H1 (cell line): Measurements from ENCODE around the gene MDM1. TPM values are rescaled to one million over a fixed set of nuclear protein-coding genes. Genes with fewer than 3 reads are reported as not detected.

Experiments
- CTCF ChIA-PET: fragments of 300-600 bp; sonication (Branson Sonifier 250); formaldehyde crosslinking; loops from one replicate; lab custom pipeline; 2021; ENCODE audit not compliant: partially characterized antibody; lab: Charles Lee
- POLR2A ChIA-PET: fragments of 300-600 bp; sonication (Branson Sonifier 250); formaldehyde crosslinking; loops from one replicate; lab custom pipeline; 2021; ENCODE audit warnings: inconsistent platforms; ENCODE audit not compliant: partially characterized antibody; lab: Charles Lee
- DNase-seq, 2 experiments: peaks; one replicate each; pipeline versions ENCODE4 v3.0.0 to v3.0.0-alpha.2; 2010 to 2022; ENCODE audit warnings: low spot score in 2 of 2, low read depth in 1 of 2, mixed read lengths in 1 of 2
- FAIRE-seq: peaks from 2 replicates; lab custom pipeline; 2011; peaks lifted over from hg19 to GRCh38; lab: Jason Lieb, UNC
- H2AFZ ChIP-seq: 2 replicates; pipeline ENCODE4 v1.8.1; 2012; ENCODE audit warnings: low read length, inconsistent platforms
- H2AK5ac ChIP-seq: 2 replicates; pipeline ENCODE4 v1.6.1; 2013; ENCODE audit warnings: low read depth, low read length
- H2BK120ac ChIP-seq: replicated peaks from 2 replicates; pipeline ENCODE3; 2013; ENCODE audit warnings: low read depth, low read length, inconsistent platforms
- H2BK12ac ChIP-seq: 2 replicates; pipeline ENCODE4 v1.6.1; 2013; ENCODE audit warnings: low read depth, low read length
- H2BK15ac ChIP-seq: 2 replicates; pipeline ENCODE4 v1.6.1; 2013; ENCODE audit warnings: low read length
- H2BK20ac ChIP-seq: 2 replicates; pipeline ENCODE4 v1.6.1; 2013; ENCODE audit warnings: low read length
- H2BK5ac ChIP-seq: 2 replicates; pipeline ENCODE4 v1.6.1; 2013; ENCODE audit warnings: low read depth, low read length
- H3K14ac ChIP-seq: 2 replicates; pipeline ENCODE4 v1.6.1; 2013; ENCODE audit warnings: inconsistent platforms; ENCODE audit not compliant: insufficient read length
- H3K18ac ChIP-seq: 2 replicates; pipeline ENCODE4 v1.6.1; 2013; ENCODE audit warnings: low read length; ENCODE audit errors: extremely low read depth
- H3K23ac ChIP-seq: 2 replicates; pipeline ENCODE4 v1.6.1; 2013; ENCODE audit warnings: inconsistent platforms; ENCODE audit not compliant: insufficient read length
- H3K23me2 ChIP-seq: 2 replicates; pipeline ENCODE4 v1.6.1; 2013; ENCODE audit warnings: low read depth, low read length
- H3K27ac ChIP-seq: 2 replicates; pipeline ENCODE4 v1.6.1; 2011; ENCODE audit warnings: low read depth, low read length, inconsistent platforms
- H3K27me3 ChIP-seq, 4 experiments: replicated peaks in 1 of 4; 1 replicate in 1 of 4; 2 replicates in 3 of 4; pipeline versions ENCODE4 v1.6.1 to v1.8.1; 2011 to 2013; ENCODE audit warnings: low read length in 3 of 4, mild to moderate bottlenecking in 3 of 4, inconsistent platforms in 2 of 4, mixed read lengths in 2 of 4, moderate library complexity in 1 of 4; ENCODE audit not compliant: control insufficient read depth in 3 of 4, insufficient read depth in 3 of 4; ENCODE audit errors: extremely low read depth in 1 of 4
- H3K36me3 ChIP-seq, 4 experiments: 2 replicates each; pipeline versions ENCODE4 v1.6.1 to v1.8.1; 2011 to 2013; ENCODE audit warnings: mild to moderate bottlenecking in 4 of 4, low read length in 3 of 4, moderate library complexity in 2 of 4, control low read depth in 1 of 4, inconsistent platforms in 1 of 4; ENCODE audit not compliant: insufficient read depth in 4 of 4, control insufficient read depth in 2 of 4
- H3K4ac ChIP-seq: replicated peaks from 2 replicates; pipeline ENCODE3; 2013; ENCODE audit warnings: low read length, low read depth, mixed read lengths, inconsistent platforms; ENCODE audit not compliant: insufficient read length
- H3K4me1 ChIP-seq, 4 experiments: replicated peaks in 1 of 4; 1 replicate in 1 of 4; 2 replicates in 3 of 4; pipeline versions ENCODE4 v1.6.1 to v1.8.1; 2011 to 2013; ENCODE audit warnings: low read length in 3 of 4, inconsistent platforms in 2 of 4, mixed read lengths in 1 of 4; ENCODE audit not compliant: insufficient read depth in 4 of 4, control insufficient read depth in 3 of 4
- H3K4me2 ChIP-seq, 2 experiments: 2 replicates each; pipeline versions ENCODE4 v1.6.1 to v1.8.1; 2011 to 2013; ENCODE audit warnings: low read depth in 2 of 2, low read length in 2 of 2, control low read depth in 1 of 2, inconsistent platforms in 1 of 2, mild to moderate bottlenecking in 1 of 2; ENCODE audit not compliant: insufficient read depth in 1 of 2
- H3K4me3 ChIP-seq, 4 experiments: fragments of 200-600, 300-600 bp in 1 of 4; sonication (generic), shearing (Covaris generic), sonication (Bioruptor Twin) in 1 of 4; 2 replicates each; pipeline versions ENCODE4 v1.5.1 to v1.8.1; 2011 to 2016; ENCODE audit warnings: low read length in 4 of 4, low read depth in 3 of 4, control low read depth in 2 of 4, inconsistent platforms in 2 of 4, mild to moderate bottlenecking in 2 of 4, mixed read lengths in 1 of 4, moderate library complexity in 1 of 4; ENCODE audit not compliant: insufficient read depth in 2 of 4; ENCODE audit errors: extremely low read depth in 1 of 4
- H3K56ac ChIP-seq: replicated peaks from 2 replicates; pipeline ENCODE3; 2013; ENCODE audit warnings: low read depth, mild to moderate bottlenecking, mixed read lengths, low read length, inconsistent platforms; ENCODE audit not compliant: insufficient read length
- H3K79me1 ChIP-seq: 2 replicates; pipeline ENCODE4 v1.6.1; 2013; ENCODE audit warnings: low read depth, low read length, control low read depth
- H3K79me2 ChIP-seq, 2 experiments: 2 replicates each; pipeline versions ENCODE4 v1.6.1 to v1.8.1; 2012 to 2013; ENCODE audit warnings: low read length in 2 of 2, mild to moderate bottlenecking in 2 of 2, inconsistent platforms in 1 of 2; ENCODE audit not compliant: insufficient read depth in 2 of 2, control insufficient read depth in 1 of 2
- H3K9ac ChIP-seq, 4 experiments: replicated peaks in 1 of 4; 1 replicate in 1 of 4; 2 replicates in 3 of 4; pipeline versions ENCODE4 v1.6.1 to v1.8.1; 2011 to 2013; ENCODE audit warnings: low read depth in 3 of 4, low read length in 3 of 4, control low read depth in 2 of 4, mild to moderate bottlenecking in 2 of 4, moderate library complexity in 2 of 4, inconsistent platforms in 1 of 4; ENCODE audit errors: extremely low read depth in 1 of 4
- H3K9me3 ChIP-seq, 2 experiments: 2 replicates each; pipeline versions ENCODE4 v1.6.1 to v1.8.1; 2012 to 2013; ENCODE audit warnings: mild to moderate bottlenecking in 2 of 2, moderate library complexity in 2 of 2, control low read depth in 1 of 2, inconsistent platforms in 1 of 2, low read depth in 1 of 2, low read length in 1 of 2, mixed read lengths in 1 of 2; ENCODE audit not compliant: insufficient read depth in 2 of 2
- H4K20me1 ChIP-seq, 2 experiments: replicated peaks in 1 of 2; 2 replicates each; pipeline versions ENCODE3 to v1.8.1; 2011 to 2013; ENCODE audit warnings: inconsistent platforms in 2 of 2, low read length in 2 of 2, mild to moderate bottlenecking in 1 of 2; ENCODE audit not compliant: insufficient read depth in 2 of 2, control insufficient read depth in 1 of 2
- H4K5ac ChIP-seq: 2 replicates; pipeline ENCODE4 v1.6.1; 2013; ENCODE audit warnings: low read length, low read depth, mixed read lengths, inconsistent platforms; ENCODE audit not compliant: insufficient read length
- H4K8ac ChIP-seq: 2 replicates; pipeline ENCODE4 v1.8.0; 2013; ENCODE audit warnings: mild to moderate bottlenecking, moderate library complexity, low read length, inconsistent platforms; ENCODE audit not compliant: insufficient read depth; ENCODE audit errors: extremely low read depth
- H4K91ac ChIP-seq: replicated peaks from 2 replicates; pipeline ENCODE3; 2013; ENCODE audit warnings: low read length, mixed read lengths, inconsistent platforms; ENCODE audit not compliant: insufficient read length
- BCL11A ChIP-seq, 2 experiments: IDR thresholded peaks; one replicate each; pipeline ENCODE4 v1.6.1; 2011; ENCODE audit warnings: low read depth in 2 of 2, low read length in 2 of 2, mild to moderate bottlenecking in 2 of 2
- CHD1 ChIP-seq: IDR thresholded peaks from 2 replicates; pipeline ENCODE4 v1.6.1; 2012; ENCODE audit warnings: low read depth, low read length, improper control_type of control experiment
- JUND ChIP-seq: IDR thresholded peaks from 2 replicates; pipeline ENCODE4 v1.6.1; 2011; ENCODE audit warnings: mild to moderate bottlenecking, improper control_type of control experiment, low read length
- MAFK ChIP-seq: IDR thresholded peaks from 2 replicates; pipeline ENCODE4 v1.6.1; 2012; ENCODE audit warnings: low read depth, mild to moderate bottlenecking, improper control_type of control experiment, low read length
- RBBP5 ChIP-seq: IDR thresholded peaks from 2 replicates; pipeline ENCODE4 v1.7.1; 2012; ENCODE audit warnings: low read depth, mild to moderate bottlenecking, inconsistent platforms, low read length, moderate library complexity, borderline replicate concordance
- SP1 ChIP-seq: IDR thresholded peaks from 2 replicates; pipeline ENCODE4 v1.6.1; 2011; ENCODE audit warnings: low read depth, low read length
- SRF ChIP-seq: IDR thresholded peaks from 2 replicates; pipeline ENCODE4 v1.6.1; 2011; ENCODE audit warnings: mild to moderate bottlenecking, low read depth, low read length, moderate library complexity
- TAF1 ChIP-seq: IDR thresholded peaks from 2 replicates; pipeline ENCODE4 v1.6.1; 2011; ENCODE audit warnings: mild to moderate bottlenecking, low read depth, low read length
- TAF7 ChIP-seq: optimal IDR thresholded peaks from 2 replicates; pipeline ENCODE3; 2011; ENCODE audit warnings: low read depth, mild to moderate bottlenecking, inconsistent platforms, low read length, moderate library complexity, borderline replicate concordance
- WGBS, 2 experiments: shearing (Covaris generic) in 1 of 2; methylation state at CpG; one replicate each; pipeline versions ENCODE4 v1.1.6 to v1.1.7; 2013 to 2015; ENCODE audit warnings: low lambda C conversion rate in 2 of 2, mixed read lengths in 2 of 2, inconsistent platforms in 1 of 2, low coverage in 1 of 2, missing lambda C conversion rate in 1 of 2; ENCODE audit not compliant: insufficient replicate concordance in 2 of 2, insufficient coverage in 1 of 2, insufficient read length in 1 of 2; ENCODE audit errors: extremely low coverage in 1 of 2, missing lambda C conversion rate in 1 of 2; 5-methylcytosine and 5-hydroxymethylcytosine counted together
- polyA plus RNA-seq, 7 experiments: library from polyadenylated mRNA; depleted of rRNA in 3 of 7; stranded (reverse) in 5 of 7; unstranded in 2 of 7; fragments of >200 nt in 5 of 7; fragments of 200-250 nt in 2 of 7; gene quantifications; 1 replicate in 5 of 7; 2 replicates in 1 of 7; 4 replicates in 1 of 7; pipeline versions ENCODE4 v1.2.1 to v1.2.3, GENCODE V29; 2011 to 2013; ENCODE audit warnings: missing spikeins in 2 of 7, mixed read lengths in 2 of 7
- total RNA-seq: library from RNA; stranded (reverse); fragmentation: NEBNext Ultra II Directional; extraction: Animal tissue kit (Norgen Biotek cat#: 25700); gene quantifications from 2 replicates; pipeline ENCODE4 v1.2.1, GENCODE V29; 2021

Gene MDM1
- total and polyA plus RNA-seq, 2 of the 8 experiments (the other 6 are each of a cell fraction or from before 2014, with no cell fraction given), result 3.1 to 10.7 TPM

DNA sequence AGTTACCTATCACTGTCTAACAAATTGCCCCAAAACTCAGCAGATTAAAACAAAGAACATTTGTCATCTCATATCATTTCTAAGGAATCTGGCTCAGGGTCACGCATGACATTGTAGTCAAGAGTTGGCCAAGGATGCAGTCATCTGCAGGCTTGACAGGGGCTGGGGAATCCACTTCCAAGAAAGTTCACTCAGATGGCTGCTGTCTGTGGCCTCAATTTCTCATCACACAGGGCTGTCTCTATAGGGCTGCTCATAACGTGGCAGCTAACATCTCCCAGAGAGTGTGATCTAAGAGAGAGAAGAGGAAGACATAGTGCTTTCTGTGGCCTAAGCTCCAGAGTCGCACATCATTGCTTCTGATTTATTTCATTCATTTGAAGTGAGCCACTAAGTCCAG, 61.8 kb downstream of the MDM1 start:
- Histone ChIP-seq H4K20me1 (no peaks in the 10 kb centered on the region), H2BK20ac (no peak overlapping the region), H2BK12ac (no peak overlapping the region), H2BK5ac (no peak overlapping the region), H3K27me3 (no peaks in the 10 kb centered on the region), H3K23me2 (no peaks in the 10 kb centered on the region), H3K4me3 (no peak overlapping the region), H4K8ac (no peak overlapping the region), H4K91ac (no peak overlapping the region), H4K5ac (no peak overlapping the region), H3K18ac (no peak overlapping the region), H2AK5ac (no peak overlapping the region), H3K79me1 (no peaks in the 10 kb centered on the region), H3K56ac (no peak overlapping the region), H3K14ac (no peak overlapping the region), H2BK15ac (no peak overlapping the region), H3K9me3 (no peaks in the 10 kb centered on the region), H2BK120ac (no peak overlapping the region), H3K4ac (no peak overlapping the region), H3K27ac (no peak overlapping the region), H3K23ac (no peak overlapping the region), H2AFZ (no peak overlapping the region), H3K36me3 (no peaks in the 10 kb centered on the region), H3K9ac (no peak overlapping the region), H3K4me1 (no peaks in the 10 kb centered on the region), H3K79me2 (no peaks in the 10 kb centered on the region), H3K4me2 (no peak overlapping the region)
- TF ChIP-seq JUND (no peak), MAFK (no peak), BCL11A (IDR thresholded peaks at IDR 0.05; ENCODE audit: low read depth in 2 of 2, low read length in 2 of 2) (no peak), RBBP5 (no peak), SRF (no peak), SP1 (no peak), TAF7 (no peak), CHD1 (no peak), TAF1 (no peak)
- ChIA-PET CTCF (no interaction called here), POLR2A (no interaction called here)
- 86% methylated on average over 3 of the region's 3 CpGs; no CpG with 5 or more reads in 1 of the 2 experiments for WGBS, 2 experiments
- FAIRE-seq, result no peak
- no peak for DNase-seq
